GM19239 (cell line): Measurements from ENCODE around the gene TFAP2D.

Source experiments
- DNase-seq: peaks from one replicate; pipeline ENCODE4 v3.0.0; 2011; ENCODE audit warnings: low spot score; ENCODE audit not compliant: insufficient read length
- FAIRE-seq: peaks from 2 replicates; lab custom pipeline; 2011; peaks lifted over from hg19 to GRCh38; lab: Jason Lieb, UNC

The TFAP2D gene

GRCh38 chr6:50713226-50713625 lies at the start of gene TFAP2D:
Gene TFAP2D, plus strand, starts transcription at chr6:50713526. Its CDS starts 530 bp downstream, at chr6:50714056.
- DNase-seq (no peak), FAIRE-seq (no peak)

DNA sequence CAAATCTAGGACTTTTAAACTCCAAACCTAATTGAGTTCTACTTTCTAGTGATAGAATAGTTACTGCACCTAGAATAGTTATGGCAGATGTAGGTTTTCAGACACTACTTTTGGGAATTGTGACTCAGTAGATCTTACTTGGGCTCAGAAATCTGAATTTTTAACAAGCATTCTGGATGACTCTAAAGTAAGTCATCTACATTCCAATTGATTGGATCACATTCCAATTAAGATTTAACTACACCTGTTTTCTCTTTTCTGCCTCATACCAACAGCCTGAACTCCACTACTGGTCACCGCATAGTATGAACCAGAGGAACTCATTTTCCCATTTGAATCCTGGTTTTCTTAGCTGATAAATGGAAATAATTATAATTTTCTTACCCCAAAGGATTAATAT lies 49.5 kb upstream of the TFAP2D start:
- no peak for FAIRE-seq
- no peak for DNase-seq

GRCh38 chr6:50666089-50666488 lies 47.2 kb upstream of the TFAP2D start:
- no peak for DNase-seq
- no peak for FAIRE-seq

DNA sequence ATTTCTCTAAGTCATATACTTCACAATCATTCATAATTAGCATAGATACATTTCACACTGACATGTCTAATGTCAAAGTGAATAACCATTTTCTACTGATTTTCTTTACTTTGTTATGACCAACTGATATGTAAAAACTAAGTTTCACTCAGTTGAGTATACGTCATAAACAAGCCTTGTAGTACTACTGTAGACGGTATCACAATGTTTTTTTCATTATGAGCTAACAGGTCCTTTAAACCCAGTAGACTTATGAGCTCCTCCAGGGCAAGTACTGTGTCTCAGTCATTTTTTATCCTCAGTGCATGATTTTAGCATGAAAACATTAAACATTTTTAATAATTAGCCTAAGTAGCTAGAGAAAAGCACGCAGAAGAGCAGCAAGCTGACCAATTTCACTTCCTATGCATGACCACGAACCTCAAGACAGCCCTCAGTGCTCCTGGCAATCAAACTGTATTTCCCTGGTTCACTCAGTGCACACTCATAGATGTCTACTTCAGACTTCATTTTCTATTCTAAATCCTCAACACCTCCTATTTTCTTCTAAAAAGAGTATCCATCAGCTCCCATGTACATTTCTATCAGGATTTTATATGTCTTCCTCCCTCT lies 32.0 kb upstream of the TFAP2D start:
- FAIRE-seq: no peak

GRCh38 chr6:50689210-50689609 lies 24.1 kb upstream of the TFAP2D start:
- DNase-seq: no peak

More for the DNA sequence above, 32.0 kb upstream of the TFAP2D start:
- no peak for DNase-seq

GRCh38 chr6:50691814-50692495 lies 21.4 kb upstream of the TFAP2D start:
- DNase-seq: no peak
- FAIRE-seq: no peak

More at GRCh38 chr6:50689210-50689609, 24.1 kb upstream of the TFAP2D start:
- no peak for FAIRE-seq

DNA sequence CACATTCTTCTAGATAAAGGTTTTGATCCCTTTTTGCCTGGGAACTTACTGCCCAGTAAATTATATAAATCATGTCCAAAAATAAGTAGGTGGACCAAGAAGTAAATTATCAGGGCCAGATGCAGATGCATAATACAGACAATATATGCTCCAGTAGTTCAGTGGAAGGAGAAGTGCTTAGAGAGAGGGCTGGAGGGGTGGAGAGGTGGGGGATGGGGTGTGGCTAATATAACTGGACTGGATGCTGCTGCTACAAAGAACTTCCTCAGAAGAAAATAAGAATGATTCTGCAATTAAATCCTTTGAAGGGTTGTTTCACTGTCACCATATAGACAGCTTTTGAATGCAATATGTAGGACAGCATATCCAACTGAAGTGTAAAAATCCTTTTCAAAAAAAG lies 14.8 kb upstream of the TFAP2D start:
- DNase-seq: no peak
- FAIRE-seq: no peak

DNA sequence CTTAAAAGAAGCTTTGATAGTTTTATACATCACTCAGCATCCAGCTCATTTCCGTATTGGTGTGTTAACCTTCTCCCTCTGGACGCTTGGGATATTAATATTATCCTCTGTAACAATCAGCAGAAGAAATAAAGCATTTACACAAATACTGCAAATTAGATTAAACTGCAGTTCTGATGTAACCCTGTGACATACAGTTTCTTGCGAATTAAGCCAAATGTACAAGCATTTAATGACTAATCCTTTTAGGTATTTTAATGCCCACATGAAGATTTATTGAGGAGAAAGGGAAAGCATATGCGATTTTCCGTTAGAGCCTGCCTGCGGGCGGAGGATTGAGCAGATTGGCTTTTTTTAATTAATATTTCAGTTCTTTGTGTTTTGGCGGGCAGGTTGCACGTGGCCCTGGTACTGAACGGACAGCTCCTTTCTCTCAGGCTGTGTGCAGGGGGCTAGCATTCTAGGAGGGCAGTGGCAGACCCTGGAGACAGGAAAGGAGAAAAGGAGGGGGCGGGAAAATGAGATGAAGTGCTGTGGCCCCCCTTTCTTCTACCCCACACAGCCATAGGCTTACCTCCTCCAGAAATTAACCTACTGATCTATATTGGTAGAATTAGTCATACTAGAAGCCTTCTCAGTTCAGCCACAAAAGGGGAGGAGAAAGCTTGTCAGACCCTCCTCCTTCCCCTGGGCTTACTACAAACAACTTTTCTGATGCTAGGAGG lies 14.1 kb upstream of the TFAP2D start:
- DNase-seq (no peak), FAIRE-seq (no peak)

DNA sequence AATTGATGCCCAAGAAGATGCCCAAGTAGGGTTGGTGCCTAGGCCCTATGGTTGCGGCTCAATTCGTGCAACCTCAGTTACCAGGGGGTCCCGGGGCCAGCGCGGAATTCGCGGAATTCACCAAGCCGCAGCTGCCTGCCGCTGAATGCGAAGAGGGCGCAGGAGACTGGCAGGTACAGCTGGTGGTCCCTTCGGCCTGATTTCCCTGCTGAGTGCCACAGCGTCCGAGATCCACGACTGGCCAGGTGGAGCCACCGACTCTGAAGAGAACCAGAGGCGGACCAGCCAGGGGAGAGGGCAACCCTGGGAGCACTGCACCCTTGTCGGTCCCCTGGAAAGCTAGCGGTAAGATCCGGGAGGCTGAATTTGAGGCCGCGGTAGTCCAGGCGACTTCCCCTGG lies 6.8 kb upstream of the TFAP2D start:
- DNase-seq: no peak
- no peak for FAIRE-seq

- DNase-seq (no peak), FAIRE-seq (no peak)
These were observed 6.1 kb upstream of the TFAP2D start for GRCh38 chr6:50707191-50707590.

- DNase-seq: no peak
- no peak for FAIRE-seq
These were observed 5.5 kb upstream of the TFAP2D start for GRCh38 chr6:50707652-50708300.

GRCh38 chr6:50708664-50709365 lies 4.5 kb upstream of the TFAP2D start:
- no peak for DNase-seq
- no peak for FAIRE-seq

DNA sequence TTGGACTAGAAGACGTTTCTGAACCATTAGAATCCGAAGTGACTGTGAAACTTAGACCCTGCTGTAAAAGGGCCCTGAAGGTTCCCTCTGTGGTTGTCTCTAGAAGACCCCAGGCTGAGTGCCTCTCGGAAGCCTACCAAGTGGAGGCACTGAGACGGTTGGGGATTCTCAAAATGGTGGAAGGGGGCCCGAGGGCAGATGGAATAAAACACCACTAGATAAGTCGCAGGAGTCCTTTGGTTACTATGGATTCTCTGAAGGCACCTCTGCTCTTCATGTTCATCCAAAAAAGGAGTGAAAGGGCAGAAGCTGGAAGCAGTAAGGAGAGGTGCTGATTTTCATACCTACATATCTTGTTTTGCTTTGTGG lies 4.0 kb upstream of the TFAP2D start:
- DNase-seq (no peak), FAIRE-seq (no peak)

DNA sequence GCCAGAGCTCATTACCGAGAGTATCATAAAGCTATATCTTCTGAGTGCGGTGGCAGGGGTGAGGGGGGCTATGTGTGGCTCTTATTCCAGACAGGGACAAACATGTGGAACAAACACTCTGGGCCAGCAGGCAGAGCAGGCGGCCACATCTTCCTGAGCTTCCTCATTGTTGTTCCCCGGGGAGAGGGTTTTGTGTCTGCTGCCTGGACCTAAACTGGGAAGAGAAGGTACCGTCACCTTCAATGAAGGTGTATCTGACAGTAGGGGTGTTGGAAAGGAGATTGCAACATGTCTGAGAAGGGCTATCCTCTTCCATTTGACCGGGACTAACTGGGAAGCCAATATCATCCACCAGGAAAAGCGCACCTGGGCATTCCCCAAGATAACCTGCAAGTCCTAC lies 1.6 kb upstream of the TFAP2D start:
- DNase-seq (no peak), FAIRE-seq (no peak)

DNA sequence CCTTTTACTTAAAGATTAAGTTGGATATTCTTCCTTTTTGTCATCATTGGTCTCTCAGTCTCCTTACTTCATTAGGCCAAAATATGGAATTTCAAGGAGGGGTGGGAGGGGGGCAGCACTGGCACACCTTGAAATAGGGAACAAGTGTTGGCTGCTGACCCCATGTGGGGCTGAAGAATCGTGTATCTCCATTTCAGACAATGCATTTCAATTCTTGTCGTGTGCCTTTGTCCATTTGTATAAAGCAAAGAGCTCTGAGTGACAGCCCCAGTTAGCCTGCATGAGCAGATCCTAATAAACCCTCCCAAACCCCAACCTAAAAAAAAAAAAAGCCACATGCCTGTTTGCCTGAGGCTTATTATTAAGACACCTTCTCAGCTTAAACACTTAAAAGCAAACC lies 1.0 kb upstream of the TFAP2D start:
- DNase-seq (no peak), FAIRE-seq (no peak)

GRCh38 chr6:50713977-50714486 lies 706 bp downstream of the TFAP2D start:
- DNase-seq (no peak), FAIRE-seq (no peak)

GRCh38 chr6:50714487-50715379 lies 1.4 kb downstream of the TFAP2D start:
- DNase-seq: no peak
- FAIRE-seq: no peak

- FAIRE-seq (no peak), DNase-seq (no peak)
These were observed 3.7 kb downstream of the TFAP2D start for GRCh38 chr6:50716899-50717509.
